Measurements from ENCODE around the gene F7.

DNA sequence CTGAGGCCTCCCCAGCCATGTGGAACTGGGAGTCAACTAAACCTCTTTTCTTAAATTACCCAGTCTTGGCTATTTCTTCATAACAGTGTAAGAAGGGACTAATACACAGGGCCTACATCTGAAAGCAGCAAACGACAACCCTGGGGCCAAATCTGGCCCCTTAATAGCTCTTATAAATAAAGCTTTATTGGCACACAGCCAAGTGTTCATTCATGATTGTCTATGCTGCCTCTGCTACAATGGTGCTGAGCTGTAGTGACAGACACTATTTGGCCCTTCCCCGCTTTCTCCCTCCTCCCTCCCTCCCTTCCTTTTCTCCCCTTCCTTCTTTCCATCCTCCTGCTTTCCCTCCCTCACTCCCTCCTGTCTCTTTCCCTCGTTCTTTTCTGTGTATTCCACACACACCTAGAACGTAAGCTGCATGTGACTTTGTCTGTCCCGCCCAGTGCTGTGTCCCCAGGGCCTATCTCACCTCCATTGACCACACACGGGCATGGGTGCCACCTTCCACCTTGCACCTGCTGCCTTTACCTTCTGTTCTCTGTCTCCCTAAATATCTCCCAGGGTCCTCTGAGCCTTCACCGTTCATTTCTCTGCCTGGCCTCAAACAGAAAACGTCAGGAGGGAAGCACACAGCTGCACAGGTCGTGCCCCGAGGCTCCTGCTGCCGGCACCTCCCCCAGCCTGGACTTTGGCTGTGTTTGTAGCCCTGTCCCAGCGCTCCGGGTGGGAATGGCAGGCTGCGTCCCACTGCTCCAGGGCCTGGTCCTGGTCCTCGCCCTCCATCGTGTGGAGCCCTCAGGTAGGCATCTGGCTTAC, 52.5 kb downstream of the F7 start, which contains the start of gene PROZ:
- TF ChIP-seq NFYB (CRISPR knock-in tag; conservative IDR thresholded peaks at IDR 0.05; ENCODE audit: low read depth) (no peak), ZNF423 (CRISPR knock-in tag; IDR thresholded peaks at IDR 0.05) (no peak)
- TF ChIP-seq, protein P1, sequence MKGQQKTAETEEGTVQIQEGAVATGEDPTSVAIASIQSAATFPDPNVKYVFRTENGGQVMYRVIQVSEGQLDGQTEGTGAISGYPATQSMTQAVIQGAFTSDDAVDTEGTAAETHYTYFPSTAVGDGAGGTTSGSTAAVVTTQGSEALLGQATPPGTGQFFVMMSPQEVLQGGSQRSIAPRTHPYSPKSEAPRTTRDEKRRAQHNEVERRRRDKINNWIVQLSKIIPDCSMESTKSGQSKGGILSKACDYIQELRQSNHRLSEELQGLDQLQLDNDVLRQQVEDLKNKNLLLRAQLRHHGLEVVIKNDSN (CRISPR knock-in tag; IDR thresholded peaks at IDR 0.05): no peak
- TF ChIP-seq, protein P2, sequence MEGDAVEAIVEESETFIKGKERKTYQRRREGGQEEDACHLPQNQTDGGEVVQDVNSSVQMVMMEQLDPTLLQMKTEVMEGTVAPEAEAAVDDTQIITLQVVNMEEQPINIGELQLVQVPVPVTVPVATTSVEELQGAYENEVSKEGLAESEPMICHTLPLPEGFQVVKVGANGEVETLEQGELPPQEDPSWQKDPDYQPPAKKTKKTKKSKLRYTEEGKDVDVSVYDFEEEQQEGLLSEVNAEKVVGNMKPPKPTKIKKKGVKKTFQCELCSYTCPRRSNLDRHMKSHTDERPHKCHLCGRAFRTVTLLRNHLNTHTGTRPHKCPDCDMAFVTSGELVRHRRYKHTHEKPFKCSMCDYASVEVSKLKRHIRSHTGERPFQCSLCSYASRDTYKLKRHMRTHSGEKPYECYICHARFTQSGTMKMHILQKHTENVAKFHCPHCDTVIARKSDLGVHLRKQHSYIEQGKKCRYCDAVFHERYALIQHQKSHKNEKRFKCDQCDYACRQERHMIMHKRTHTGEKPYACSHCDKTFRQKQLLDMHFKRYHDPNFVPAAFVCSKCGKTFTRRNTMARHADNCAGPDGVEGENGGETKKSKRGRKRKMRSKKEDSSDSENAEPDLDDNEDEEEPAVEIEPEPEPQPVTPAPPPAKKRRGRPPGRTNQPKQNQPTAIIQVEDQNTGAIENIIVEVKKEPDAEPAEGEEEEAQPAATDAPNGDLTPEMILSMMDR (IDR thresholded peaks at IDR 0.05): no peak

Data from WTC11 (cell line).